Activated gamma-delta T cell treated with Interleukin-2 at 50 U/mL for 16 hours (primary cell): ENCODE data around the gene PLA2G4B.

Source experiments
- DNase-seq: peaks from one replicate; pipeline ENCODE4 v3.0.0-alpha.2; 2020

PLA2G4B gene, protein sequence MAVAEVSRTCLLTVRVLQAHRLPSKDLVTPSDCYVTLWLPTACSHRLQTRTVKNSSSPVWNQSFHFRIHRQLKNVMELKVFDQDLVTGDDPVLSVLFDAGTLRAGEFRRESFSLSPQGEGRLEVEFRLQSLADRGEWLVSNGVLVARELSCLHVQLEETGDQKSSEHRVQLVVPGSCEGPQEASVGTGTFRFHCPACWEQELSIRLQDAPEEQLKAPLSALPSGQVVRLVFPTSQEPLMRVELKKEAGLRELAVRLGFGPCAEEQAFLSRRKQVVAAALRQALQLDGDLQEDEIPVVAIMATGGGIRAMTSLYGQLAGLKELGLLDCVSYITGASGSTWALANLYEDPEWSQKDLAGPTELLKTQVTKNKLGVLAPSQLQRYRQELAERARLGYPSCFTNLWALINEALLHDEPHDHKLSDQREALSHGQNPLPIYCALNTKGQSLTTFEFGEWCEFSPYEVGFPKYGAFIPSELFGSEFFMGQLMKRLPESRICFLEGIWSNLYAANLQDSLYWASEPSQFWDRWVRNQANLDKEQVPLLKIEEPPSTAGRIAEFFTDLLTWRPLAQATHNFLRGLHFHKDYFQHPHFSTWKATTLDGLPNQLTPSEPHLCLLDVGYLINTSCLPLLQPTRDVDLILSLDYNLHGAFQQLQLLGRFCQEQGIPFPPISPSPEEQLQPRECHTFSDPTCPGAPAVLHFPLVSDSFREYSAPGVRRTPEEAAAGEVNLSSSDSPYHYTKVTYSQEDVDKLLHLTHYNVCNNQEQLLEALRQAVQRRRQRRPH

DNA sequence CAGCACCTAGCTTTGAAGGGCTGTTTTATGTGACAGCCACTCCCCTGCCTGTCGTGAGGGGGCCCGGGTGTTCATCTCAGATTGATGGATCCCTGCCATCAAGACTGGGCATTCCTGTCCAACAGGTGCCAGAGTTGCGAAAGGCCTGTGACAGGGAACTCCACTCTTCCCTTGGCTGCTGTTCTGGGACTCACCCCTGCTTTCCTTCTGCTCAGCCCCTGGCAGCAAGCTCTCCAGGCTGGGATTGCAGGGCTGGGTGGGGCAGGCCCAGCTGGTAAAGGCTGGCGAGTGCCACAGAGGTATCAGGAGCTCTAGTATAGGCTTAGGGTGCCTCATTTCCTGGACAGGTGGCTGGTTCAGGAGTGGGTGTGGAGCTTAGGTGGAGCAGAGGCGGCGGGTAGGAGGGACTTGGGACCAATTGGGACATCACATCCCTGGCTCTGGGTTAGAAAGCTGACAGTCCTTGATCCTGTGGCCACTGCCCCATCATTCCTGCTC is at the start of gene PLA2G4B:
Gene PLA2G4B, plus strand, starts transcription at position 448 of the 498 bp plus-strand sequence. CDS start 67 bp downstream, outside the sequence.
- DNase-seq = no peak

DNA sequence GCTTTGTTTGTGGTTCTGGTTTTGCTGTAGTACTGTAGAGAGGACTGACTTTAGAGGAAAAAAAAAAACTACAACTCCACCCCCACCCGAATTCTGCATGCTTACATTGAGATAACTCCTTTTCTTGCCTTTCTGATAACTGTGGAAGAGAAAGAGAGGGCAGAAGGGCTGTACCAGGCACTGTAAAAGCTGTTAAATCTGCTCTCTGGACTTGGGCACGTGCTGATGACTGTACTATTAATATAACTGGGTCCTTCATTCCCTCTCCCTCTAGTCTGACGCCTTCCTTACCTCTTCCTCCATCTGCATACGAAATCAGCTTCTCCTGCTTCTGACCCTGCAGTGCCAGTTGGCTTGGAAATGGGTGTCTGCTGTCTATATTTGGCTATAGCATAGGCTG is 49.4 kb upstream of the PLA2G4B start:
- DNase-seq = no peak

DNA sequence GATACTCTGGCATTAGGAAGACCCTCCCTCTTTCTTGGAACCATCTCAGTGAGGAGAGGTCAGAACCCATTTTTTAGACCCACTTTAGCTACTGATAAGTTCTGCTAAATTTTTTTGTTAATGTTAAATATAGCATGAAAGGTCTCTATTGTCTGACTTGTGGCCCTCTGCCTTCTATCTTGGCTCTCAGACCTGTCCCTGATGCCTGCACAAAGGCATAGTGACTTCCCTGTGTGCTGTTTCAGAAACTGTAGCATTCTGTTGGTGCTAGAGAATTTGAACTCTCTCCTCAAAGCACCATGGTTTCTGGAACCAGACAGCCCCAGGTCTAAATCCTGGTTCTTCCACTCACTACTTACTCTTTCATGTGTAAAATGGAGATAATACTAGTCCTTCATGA is 49.0 kb upstream of the PLA2G4B start:
- DNase-seq = no peak

DNA sequence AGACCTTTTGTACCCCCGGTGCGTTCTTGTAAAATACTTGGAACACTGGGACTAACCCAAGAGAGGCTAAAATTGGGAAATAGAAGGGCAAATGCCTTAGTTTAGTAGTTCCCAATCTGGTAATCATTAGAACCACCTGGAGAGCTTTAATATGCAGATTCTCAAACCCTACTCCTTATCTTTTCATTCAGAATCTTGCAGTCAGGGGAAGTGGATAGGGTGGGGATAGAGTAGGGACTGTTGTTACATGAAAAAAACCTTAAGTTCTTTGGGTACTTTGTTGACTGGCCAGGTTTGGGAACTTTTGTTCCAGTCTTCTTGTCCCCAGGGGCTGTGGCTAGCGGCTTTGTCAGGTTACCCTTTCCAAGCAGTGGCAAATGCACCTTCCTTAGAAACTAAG is 48.5 kb upstream of the PLA2G4B start:
- DNase-seq = no peak

DNA sequence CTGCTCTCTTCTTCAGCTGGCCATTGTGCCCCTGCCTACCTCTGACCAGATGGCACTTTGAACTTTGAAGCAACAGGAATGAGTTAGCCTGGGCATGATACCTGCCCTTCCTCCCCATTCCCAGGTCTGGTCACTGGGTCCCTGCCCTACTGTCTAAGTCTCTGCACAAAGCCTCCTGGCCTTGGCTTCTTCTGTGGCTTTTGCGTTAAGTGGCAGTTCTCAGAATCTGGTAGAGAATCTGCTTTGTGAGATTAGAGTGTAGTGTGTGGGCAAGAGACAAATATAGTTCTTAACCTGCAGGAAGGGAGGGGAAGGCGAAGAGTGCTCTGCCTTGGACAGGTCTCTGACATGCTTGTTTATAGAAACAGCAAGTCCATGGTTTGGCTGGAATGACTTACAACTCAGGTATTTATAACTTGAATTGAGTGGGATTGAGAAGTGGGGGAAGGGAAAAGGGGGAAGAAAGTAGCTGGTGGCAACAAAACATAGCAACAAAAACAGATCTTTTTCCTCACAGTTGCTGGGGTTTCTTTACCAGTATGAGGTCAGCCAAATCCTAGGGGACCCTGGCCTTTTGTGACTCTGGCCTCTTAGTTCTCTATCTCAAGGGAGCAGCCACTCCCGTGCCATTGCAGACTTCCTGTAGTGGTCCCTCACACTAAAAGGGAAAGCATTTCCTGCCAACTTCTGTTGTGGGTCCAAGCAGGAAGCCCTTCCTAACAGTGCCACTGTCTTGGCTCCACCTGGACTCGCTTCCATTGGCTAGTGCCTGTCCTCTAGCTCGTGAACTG is 47.7 kb upstream of the PLA2G4B start:
- DNase-seq = no peak

DNA sequence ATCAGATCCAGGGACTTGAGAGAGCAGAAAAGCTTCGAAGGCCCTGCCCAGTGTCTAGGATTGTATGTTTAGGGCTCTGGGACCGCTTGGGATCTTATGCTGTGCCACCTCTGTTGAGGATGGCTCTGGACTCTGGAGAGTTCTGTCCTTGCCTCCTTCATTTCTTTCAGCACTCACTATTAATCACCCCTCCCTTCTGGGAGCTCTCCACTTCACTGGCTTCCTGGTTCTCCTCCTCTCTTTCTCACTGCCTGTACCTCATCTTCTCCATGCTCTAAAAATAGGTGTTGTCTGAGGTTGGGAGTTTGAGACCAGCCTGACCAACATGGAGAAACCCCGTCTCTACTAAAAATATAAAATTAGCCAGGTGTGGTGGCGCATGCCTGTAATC is 47.1 kb upstream of the PLA2G4B start:
- DNase-seq = no peak

DNA sequence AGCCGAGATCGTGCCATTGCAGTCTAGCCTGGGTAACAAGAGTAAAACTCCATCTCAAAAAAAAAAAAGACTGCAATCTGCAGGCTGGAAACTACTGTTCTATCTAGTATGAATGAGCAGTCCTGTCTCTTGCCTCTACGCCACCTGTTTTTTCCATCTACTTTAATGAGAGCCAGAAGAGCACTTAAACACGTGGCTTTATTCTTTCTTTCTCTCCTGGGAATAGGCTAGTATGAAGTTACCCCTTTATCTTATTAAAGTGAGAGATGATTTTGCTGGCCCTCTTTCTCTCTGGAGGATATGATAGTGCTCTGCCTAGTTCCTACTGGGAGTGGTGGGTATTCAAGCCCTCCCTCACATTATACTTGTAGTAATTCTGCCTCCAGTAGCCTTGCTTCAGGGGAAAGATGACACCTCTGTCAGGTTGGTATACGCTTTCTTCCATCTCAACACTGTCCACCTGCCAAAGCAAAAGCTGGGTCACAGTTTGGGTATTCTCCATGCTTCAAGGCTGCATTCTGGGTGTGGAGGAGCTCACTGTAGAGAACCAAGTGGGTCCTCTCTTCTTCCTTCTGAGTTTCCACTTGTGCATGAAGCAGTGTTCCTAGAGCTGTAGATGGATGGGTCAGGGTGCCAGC is 46.5 kb upstream of the PLA2G4B start:
- DNase-seq = no peak

DNA sequence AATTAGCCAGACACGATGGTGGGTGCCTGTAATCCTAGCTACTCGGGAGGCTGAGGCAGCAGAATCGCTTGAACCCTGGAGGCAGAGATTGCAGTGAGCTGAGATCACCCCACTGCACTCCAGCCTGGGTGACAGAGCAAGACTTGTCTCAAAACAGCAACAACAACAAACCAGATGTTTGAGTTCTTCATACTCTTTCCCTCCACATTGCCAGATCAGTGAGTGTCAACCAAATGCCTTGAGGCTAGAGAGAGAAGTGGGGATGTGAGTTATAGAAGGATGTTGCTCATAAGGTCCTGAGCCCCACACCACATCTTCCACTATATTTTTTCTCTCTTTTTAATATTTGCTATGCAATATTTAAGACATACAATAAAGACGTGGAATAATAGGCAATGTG is 44.6 kb upstream of the PLA2G4B start:
- no peak for DNase-seq

DNA sequence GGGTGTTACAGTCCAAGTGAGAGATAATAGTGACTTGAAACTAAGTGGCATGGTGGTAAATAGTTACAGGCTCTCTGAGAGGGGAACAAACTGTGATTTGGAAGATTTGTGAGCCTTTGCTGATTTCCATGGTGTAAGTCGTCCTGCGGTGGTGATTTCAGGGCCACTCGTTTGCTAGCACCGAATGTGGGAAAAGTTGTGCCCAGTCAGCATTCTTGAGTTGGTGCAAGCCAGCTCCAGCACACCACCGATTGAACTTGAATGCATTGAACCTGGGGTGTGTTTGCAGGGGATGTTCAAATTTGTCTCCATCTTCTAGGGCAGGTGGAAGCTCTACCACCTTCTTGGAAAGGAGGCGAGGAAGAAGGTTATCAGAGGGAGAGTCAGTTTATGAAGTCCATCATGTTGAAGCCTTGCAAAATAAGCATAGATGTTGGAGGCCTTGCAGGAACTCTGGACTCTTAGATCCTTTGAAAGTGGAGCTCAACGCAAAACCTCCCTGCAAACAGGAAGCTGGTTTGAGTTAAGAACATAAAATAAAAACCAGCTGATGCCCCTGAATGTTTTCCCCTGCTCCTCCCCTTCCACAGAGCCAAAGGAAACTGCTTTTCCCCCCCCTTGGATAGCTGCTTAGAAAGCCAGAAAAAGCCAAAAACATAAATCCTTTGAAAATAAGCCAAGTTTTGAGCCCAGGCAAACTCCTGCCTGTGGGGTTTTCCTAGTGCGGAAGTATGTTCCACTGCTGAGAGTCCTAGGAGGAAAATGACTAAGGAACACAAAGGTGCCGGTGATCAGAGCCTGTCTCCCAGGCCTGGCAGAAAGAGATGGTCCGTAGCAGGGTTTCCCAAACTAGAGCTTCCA is 42.4 kb upstream of the PLA2G4B start:
- no peak for DNase-seq

DNA sequence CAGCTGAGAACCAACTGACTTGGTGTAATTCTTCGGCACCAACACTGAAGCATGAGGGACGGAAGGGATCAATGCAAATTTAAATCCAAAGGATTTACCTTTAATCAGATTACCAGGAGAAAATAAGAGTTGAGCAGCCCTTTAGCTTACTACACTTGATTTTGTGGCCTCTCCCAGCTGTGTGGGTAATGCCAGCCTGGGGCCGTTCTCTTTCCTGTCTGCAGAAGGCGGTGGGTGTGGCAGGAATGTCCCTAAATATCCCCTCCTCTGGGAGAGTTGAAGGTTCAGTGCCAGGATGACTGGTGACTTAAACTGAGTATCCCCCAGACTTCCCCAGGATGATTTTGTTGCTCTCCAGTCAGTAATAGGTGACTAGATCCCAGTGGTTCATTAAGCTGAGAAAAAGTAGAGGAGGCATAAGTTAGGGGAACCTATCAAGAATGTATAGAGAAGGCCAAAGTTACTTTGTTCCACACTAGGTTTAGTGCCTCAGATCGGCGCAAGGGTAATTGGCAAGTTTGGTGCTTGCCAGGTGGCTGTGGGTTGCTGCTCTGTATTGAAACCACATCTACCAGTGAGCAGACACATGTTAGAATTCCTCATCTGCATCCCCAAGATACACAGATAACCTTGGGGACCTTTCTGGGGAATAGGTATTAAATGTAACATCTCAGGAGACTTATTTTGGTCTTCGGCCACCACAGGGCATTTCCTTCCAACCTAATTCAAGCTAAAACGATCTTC is 41.3 kb upstream of the PLA2G4B start:
- no peak for DNase-seq

DNA sequence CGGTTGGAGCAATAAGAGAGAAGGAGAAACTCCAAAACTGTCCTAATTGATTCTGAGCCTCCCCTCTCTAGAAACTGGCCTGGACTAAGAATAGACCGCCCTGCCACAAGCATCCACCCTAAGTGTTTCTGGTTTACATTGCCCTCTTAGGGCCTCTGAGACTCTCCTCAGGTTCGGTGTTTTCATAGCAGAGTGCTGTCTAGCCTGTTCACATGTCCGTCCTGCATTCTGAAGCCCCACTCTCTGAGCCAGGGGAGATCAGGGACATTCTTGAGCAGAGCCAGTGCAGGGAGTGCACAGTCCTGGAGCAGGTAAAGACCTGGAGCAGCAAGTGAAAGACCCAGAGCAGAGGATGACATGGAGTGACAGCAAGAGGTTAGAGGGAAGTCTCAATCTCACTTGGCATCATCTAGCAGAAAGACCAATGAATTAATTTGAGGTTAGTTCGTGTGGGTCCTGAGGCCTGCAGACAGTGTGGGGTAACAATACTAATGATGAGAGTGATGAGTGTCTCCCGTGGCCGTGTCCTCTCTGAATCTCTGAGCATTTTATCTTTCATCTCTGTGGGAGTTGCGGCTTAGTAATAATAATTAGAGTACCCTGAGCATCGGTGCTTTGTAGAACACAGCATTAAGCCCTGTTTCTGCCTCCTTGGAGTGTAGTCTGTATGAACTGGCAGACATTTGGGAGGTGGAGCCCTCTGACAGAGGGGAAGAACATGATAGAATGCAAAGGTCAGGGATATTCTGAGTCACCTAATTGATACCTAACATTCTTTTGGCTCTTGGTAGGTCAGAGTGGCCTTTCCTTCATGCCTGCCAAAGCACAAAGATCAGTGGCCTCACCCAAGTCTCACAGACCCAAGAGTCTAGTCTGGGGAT is 39.8 kb upstream of the PLA2G4B start:
- DNase-seq = no peak

DNA sequence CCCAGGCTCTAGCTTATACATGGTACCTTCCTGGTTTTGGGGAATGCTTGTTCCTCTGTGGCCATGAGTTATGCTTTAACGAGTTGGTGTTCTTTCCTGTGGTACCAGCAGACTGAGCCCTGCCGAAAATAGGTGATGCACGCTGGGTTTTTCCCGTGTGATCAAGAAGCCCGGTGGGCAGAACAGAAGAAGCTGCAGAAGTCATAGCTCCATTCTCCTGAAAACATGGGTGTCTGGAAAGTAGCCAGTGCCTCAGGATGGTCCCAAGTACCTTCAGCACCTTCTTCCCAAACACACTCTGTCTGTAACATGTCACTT is 39.2 kb upstream of the PLA2G4B start:
- no peak for DNase-seq

DNA sequence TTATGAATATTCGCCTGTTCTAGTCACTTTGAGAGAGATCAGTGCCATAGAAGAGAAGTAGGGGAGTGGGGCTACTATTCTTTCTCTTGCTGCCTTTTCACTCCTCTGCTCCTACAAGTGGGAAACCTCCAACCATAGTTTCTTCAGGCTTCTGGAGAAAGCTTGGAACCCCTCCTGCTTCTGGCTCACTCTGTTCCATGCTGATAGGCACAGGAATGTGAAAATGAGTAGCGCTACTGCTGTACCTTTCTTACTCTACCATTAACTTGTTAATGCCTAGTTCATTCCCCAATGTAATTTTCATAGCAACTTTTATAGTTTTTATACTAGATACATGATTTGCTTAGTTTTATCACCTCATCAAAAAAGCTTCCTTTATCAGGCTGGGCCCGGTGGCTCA is 37.5 kb upstream of the PLA2G4B start:
- DNase-seq = no peak

DNA sequence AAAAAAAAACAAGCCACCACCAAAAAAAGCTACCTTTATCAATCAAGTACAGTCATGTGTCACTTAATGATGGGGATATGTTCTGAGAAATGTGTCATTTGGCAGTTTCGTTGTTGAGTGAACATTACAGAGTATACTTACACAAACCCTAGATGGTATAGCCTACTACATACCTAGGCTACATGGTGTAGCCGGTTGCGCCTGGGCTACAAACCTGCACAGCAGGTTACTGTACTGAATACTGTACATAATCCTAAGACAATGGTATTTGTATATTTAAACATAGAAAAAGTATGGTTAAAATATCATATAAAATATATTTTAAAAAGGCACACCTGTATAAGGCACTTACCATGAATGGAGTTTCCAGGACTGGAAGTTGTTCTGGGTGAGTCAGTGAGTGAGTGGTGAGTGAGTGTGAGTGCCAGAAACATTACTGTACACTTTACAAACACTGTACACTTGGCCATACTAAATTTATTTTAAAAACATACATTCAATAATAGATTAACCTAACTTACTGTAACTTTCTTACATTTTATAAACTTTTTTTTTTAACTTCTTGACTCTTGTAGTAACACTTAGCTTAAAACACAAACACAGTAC is 36.7 kb upstream of the PLA2G4B start:
- DNase-seq = no peak

DNA sequence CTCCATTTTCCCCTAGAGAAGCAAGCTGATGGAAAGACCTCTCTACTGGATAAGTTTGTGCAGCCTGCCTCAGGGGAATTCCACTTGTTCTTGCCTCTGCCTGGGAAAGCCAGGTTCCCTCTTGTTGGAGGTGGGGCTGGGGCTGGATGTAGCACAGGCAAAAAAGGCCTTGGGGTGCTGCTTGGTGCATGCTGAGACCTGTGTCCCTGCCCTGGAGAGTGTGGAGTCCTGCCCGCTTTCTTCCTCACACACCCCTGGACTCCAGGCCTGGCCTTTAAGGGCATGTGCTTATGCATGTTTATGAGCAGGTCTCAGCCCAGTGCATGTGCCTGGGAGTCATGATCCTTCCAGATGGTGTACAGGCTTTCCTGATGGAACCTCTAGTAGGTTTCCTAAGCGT is 34.3 kb upstream of the PLA2G4B start:
- no peak for DNase-seq

DNA sequence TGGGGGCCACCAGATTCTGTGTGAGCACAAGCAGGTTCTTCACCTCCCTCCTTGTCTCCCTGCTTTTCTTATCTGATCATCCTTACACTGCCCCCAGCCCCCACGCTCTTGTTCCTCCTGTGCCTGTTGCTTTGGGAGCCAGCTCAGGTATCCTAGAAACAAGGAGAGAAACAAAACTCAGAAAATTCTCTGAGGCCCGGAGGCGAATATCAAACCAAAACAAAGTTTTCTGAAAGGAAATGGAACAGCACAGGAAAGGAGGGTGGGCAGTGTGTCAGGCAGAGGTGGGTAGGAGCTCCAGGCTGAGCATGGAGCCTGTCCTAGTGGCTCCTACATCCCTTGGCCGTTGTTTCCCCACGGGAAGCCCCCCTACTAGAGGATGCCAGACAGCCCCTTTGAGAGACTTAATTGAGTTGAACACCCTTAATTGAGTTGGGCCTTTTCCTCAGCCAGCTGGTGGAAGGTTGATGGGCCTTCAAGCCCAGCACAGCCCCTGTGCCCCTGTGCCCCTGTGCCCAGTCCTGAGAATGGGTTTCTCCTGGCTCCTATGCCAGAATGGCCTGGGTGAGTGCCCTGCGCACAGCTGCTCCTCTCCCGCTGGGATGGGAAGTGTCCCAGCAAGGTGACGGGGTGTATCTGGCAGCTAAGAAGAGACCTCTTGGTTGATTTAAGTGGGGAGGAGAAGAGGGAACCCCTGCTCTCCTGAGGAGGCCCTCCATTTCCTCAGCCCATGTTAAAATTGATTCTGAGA is 33.6 kb upstream of the PLA2G4B start:
- DNase-seq = no peak

DNA sequence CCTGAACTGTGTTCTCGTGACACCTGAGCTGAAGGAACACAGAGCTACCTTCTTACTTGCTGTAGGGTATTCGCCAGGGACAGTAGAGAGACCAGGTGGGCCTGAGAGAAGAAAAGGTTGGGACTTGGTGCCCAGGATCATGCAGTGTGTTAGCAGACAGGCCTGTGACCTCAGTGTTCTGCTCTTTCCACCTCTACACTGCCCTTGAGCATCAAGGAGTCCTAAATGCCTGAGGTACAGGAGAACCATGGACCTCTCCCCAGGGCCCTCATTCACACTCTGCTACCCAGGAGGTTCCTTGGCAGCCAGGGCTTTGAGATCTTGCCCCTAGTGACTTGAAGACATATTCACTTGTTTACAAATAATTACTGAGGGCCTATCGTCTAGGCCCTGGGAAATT is 32.9 kb upstream of the PLA2G4B start:
- DNase-seq = no peak

DNA sequence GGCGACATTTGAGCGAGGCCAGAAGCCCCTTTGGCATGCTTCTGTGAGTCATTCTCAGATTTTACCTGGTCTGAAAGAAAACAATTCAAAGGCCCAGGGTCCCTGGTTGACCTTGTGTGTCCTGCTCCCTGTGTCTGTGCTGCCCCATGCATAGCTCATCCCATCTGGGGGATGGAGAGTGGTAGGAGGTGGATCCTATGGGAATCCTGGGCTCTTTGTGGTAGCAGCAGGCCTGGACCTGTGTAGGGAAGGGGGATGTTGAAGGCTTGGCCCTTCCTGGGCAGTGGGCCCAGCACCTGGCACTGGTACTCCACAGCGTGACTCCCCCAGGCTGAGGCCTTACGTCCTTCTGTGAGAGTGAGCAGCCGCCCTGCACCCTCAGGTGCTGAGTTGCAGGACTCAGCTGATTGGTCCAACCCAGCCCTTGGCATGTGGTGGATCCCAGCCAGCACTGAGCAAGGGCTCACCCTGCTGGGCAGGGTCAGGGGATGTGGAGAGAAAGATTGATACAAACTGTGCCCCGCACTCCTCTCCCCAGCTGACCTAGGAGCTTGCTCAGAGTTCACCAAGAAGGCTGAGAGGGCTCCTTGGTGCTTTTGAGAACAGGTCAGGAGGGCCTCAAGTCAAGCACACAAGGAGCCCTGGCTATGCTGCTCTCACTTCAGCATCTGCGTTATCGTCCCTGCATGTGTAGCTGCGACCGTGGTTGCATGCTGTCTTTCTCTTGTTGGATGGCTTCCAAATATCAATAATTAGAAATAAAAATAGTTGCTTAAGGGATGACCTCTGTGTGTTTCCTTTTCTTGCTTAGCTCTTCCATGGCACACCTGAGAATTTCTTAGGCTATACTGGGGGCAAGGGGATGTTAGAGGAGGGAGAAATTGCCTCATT is 32.1 kb upstream of the PLA2G4B start:
- DNase-seq = no peak
